Measurements from ENCODE around the gene ZCCHC14.

DNA sequence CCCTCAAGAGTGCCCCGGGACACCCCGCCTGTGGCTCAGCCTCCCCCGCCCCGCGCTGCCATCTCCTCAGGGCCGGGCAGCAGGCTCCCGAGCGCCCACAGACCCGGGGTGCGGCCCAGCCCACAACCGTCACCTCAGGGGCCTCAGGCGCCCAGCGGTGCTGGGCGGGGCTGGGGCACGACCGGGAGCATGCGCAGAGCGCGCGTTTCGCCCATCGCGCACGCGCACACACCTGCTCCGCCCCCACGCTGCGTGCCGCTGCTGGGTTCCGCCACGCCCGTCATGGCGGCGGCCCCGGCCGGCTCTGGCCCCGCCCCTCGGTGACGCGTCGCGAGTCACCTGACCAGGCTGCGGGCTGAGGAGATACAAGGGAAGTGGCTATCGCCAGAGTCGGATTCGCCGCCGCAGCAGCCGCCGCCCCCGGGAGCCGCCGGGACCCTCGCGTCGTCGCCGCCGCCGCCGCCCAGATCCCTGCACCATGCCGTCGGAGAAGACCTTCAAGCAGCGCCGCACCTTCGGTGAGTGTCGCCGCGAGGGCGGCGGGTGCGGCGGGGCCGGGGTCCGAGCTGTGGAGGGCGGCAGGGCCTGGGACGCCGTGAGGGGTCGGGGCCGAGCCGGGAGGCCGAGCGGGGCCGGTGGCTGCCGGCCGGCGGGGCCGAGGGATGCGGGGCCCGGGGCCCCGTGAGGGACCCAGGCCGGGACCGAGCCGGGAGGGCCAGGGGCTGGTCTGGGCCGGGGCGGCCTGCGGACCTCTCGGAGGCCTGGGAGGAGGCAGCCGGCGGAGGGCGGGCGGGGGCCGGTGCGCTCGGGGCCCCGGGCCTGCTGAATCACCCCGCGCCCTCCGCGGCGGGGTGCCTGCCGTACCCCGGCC lies 100.6 kb downstream of the ZCCHC14 start, which contains the start of gene MAP1LC3B:
- TF ChIP-seq CTCF (IDR thresholded peaks at IDR 0.05) (no peak), POLR2A (IDR thresholded peaks at IDR 0.05) (peak; percentile 81 to 99)
